LNCaP clone FGC (cell line): ENCODE data around the gene ARHGAP23.

Experiments
- DNase-seq: peaks from one replicate; pipeline ENCODE4 v3.0.0-alpha.2; 2011; ENCODE audit warnings: low read depth
- H3K4me3 ChIP-seq: 2 replicates; pipeline ENCODE4 v1.5.1; 2011; ENCODE audit warnings: mild to moderate bottlenecking, low read depth, low read length, control low read depth
- TF ChIP-seq, protein P1 (sequence below): IDR thresholded peaks from 2 replicates; pipeline ENCODE4 v1.5.1; 2012; ENCODE audit warnings: mild to moderate bottlenecking; ENCODE audit not compliant: control insufficient read depth, insufficient read depth; ENCODE audit errors: extremely low read depth

Gene ARHGAP23

DNA sequence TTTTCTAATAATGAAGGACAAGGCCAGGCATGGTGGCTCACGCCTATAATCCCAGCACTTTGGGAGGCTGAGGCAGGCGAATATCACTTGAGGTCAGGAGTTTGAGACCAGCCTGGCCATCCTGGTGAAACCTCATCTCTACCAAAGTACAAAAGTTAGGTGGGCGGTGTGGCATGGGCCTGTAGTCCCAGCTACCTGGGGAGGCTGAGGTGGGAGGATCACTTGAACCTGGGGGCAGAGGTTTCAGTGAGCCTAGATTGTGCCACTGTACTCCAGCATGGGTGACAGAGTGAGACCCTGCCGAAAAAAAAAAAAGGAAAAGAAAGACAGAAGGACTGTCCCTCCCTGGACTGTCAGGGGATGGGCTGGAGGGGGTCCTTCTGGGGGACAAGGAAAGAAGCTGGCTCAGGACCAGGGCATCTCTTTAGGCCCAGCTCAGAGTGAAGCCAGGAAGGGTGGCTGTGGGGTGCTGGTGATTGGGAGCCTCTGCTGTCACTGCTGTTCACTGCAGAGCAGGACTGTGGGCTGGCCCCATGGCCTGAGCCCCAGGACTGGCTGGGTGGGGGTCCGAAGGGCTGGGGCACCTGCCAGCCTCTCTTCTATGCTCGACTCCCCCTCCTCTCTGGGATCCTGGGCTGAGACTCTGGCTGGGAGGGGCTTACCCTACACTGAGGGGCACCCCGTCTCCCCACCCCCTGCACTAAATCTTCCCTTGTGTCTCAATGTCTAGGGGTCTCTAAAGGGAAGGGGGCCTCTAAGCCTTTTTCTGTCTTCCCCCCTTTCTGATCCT is 909 bp upstream of the ARHGAP23 start:
- H3K4me3 ChIP-seq = no peak overlapping the region
- TF ChIP-seq, protein P1, sequence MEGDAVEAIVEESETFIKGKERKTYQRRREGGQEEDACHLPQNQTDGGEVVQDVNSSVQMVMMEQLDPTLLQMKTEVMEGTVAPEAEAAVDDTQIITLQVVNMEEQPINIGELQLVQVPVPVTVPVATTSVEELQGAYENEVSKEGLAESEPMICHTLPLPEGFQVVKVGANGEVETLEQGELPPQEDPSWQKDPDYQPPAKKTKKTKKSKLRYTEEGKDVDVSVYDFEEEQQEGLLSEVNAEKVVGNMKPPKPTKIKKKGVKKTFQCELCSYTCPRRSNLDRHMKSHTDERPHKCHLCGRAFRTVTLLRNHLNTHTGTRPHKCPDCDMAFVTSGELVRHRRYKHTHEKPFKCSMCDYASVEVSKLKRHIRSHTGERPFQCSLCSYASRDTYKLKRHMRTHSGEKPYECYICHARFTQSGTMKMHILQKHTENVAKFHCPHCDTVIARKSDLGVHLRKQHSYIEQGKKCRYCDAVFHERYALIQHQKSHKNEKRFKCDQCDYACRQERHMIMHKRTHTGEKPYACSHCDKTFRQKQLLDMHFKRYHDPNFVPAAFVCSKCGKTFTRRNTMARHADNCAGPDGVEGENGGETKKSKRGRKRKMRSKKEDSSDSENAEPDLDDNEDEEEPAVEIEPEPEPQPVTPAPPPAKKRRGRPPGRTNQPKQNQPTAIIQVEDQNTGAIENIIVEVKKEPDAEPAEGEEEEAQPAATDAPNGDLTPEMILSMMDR = no peak
- no peak for DNase-seq

- TF ChIP-seq, protein P1 = no peak
- H3K4me3 ChIP-seq = no peak overlapping the region
- no peak for DNase-seq
Observed at GRCh38 chr17:38428643-38429371, 543 bp downstream of the ARHGAP23 start.

GRCh38 chr17:38429476-38430100 is 1.3 kb downstream of the ARHGAP23 start:
- no peak overlapping the region for H3K4me3 ChIP-seq
- TF ChIP-seq, protein P1 = no peak
- DNase-seq = no peak

DNA sequence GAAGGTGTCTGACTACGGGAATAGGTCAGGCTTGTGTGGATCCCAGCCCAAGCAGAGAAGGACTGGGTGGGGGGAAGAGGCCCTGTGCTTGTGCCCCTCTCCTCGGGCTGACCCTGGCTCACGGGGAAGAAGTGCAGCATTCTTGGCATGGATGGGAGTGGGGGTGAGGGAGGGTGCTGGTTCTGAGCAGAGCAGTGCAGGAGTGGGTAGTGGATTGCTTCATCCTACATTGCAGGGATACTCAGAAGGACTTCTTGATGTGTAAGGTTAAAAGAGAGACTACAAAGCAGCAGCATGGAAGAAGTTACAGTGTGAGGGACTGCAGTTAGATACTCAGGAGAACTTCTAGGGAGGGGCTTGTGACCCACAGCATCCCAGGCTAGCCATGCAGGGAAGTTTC is 2.1 kb downstream of the ARHGAP23 start:
- no peak overlapping the region for H3K4me3 ChIP-seq
- no peak for DNase-seq
- TF ChIP-seq, protein P1 = no peak

DNA sequence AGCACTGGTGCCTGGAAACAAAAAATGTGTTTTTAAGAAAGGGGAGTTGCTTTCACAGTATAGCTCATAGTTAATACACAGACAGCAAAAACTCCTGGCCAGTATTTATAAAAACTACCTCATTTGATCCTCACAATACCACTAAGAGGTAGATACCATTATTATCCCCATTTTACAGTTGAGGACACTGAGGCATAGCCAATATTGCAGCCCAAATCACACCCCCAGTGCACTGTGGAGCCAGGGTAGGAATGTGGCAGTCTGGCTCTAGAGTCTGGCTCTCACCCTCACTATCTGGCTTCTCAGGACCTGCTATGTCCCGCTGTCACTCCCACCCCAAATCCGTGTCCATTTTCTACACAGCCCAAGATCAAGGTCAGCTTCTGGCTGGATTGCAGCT is 2.6 kb downstream of the ARHGAP23 start:
- DNase-seq = no peak
- TF ChIP-seq, protein P1 = no peak
- no peak overlapping the region for H3K4me3 ChIP-seq

GRCh38 chr17:38431346-38432145 is 3.3 kb downstream of the ARHGAP23 start:
- DNase-seq = no peak
- H3K4me3 ChIP-seq = no peak overlapping the region
- TF ChIP-seq, protein P1 = no peak
